DLD1 (cell line): ENCODE data around the gene ACY1.
"Not testable (repeated sequence)": the region's sequence is repeated elsewhere in the genome, so short reads cannot be mapped to it uniquely, and the experiment has no call there.

Experiments
- in situ Hi-C: cut with HindIII; loops from 2 replicates; pipeline ENCODE4 v1.10.0; 2017; ENCODE audit warnings: low sequenced_read_pairs

The ACY1 gene

DNA sequence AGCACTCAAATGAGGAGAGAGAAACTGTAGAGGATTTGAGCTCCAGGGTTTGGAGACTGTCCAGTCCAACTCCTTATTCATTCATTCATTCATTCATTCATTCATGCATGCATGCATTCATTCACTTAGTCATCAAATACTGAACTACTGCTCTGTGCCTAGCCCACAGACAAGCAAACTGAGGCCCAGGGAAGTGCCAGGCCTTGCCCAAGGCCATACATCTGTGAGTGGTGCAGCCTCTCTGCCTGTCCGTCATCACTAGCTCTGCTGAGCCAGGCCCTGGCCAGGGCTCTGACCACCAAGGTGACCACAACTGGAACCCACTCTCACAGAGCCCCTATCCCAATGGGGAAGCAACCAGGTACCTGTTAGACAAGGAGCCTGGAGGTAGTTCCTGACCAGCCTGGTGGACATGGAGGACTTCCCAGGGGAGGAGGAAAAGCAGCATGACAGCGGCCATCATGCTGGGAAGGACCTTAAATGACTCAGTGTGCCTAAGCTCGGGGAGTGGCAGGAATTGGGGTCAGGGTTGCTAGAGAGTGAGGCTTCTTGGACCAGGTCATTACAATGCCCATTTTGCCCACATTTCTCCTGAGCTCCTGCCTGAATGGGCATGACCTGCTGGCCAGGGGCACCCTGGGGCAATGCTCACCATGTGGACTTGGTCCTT, 39.9 kb downstream of the ACY1 start:
- in situ Hi-C loops = no loop called here

- in situ Hi-C loops = no loop called here
Measured at GRCh38 chr3:52023860-52024764, 40.8 kb downstream of the ACY1 start.

DNA sequence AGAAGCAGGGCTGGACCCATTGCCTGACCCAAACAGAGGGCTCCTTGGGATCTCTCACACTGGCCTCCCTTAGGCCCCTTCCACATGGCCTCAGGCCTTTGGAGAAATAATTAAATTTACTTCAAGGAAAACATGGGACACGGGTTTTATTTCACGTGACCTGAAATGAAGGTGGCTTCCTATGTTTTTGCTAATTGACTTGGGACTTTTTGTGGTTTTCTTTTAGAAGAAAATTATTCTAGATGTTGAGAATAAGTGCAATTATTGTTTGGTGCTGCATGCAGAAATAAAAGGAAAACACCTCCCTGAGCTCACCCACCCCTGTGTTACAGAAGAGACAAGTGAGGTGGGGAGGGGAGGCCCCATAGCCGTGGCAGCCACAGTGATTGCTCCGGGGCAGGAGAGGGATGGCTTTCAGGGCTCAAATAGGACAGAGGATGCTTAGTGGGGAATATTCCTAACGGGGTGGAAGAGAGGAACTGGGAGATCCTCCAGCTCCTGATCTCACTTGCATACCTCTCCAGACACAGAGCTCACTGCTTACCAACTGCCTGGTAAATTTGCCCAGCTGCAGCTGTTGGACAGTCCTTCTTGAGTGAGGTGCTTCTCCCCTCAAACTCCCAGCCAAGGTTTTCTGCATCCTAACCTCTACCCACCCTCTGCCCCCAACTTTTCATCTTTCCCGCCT, 41.6 kb downstream of the ACY1 start:
- in situ Hi-C loops = no loop called here

DNA sequence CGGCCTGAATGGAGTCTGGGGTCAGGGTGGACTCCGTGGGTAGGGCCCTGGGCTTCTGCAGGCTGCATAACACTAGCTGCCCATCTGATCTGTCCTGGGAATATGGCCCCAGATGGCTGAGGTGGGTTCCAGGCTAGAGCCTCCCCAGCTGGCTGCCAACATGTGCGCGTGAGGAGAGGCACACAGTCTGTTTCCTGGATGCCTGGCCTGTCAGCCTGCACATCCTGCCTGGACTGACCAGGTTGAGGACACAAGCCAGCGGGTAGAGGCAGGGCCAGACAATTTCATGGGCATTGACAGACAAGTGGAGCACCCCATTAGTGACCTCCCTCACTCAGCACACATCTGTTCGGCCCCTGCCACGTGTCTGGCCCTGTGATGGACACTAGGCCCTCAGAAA, 42.1 kb downstream of the ACY1 start:
- in situ Hi-C loops = no loop called here

DNA sequence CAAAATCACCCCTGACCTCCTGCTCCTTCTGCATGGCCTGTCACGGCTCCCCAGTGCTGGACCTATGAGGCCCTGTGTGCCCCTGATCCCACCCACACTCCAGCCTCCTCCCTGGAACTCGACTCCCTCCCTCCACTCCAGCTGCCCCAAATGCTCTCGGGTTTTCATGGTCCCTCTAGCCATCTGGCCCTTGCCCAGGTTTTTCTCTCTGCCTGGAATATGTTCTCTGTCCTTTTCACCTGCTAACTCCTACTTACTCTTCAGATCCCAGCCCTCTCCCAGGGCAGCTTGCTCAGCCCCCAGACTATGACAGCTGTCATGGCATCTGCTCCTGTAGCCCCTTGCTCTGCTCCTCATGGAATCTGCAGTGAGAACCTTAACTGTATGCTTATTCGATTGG, 42.7 kb downstream of the ACY1 start:
- in situ Hi-C loops = no loop called here

DNA sequence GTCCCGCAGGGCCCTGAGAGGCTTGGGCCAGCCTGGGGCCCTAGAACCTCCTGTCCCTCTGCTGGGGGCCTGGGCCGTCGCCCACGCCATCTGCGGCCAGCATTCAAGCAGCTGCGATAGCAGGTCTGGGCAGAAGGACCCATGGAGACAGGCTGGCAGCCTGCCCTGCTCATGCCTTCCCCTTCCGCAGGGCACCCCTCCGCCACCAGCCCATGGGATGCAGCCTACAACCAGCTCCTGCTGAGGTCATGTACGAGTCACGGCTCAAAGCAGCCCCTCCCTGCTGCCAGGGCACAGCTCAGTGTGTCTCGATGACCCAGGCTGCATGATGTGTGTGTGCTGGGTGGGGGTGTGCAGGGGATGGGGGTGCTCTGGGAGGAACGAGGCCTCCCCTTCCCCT, 45.2 kb downstream of the ACY1 start:
- in situ Hi-C loops = no loop called here

DNA sequence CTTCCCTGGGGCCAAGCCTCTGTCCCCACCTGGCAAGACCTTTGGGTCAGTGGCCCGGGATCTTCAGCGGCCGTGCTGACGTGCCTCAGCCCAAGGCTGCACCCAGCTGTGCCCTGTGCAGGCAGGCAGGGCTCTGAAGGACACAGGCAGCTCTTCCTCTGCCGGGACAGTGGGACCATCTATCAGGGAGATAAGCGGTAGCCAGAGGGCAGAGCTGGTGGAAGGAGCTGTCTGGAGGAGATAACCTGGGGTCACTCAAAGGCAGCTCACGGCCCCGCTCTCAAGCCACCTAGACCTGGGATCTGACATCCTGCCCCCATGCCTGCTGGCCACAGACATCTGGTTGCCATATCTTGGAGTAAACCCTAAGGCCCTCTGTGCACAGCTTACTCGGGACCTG, 45.7 kb downstream of the ACY1 start:
- in situ Hi-C loops = no loop called here

GRCh38 chr3:52029535-52029934, 46.2 kb downstream of the ACY1 start:
- in situ Hi-C loops = no loop called here

DNA sequence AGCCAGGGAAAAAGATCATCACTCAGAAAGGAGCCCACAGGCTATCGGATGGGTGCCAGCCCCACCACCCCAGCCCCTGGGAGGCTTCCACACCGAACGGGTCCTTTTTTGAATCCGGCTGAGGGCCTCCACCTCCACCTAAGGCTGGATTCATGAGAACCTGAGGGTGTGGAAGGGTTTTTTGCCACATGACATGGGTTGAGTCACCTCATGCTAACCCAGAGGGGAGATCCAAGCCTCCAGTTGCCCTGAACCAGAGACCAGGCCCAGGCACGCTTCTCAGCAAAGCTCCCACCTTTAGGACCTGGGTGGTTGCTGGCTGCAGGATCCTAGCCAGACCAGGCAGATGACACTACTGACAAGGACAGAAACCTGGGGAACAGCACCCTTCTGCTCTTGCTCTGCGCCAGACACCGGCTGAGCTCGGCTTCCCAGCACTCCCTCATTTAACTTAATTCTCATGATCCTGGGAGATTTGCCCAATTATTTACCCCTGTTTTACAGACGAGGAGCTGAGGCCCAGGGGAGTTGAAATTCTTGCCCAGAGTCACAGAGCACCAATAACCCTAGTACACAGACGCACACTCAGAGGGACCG, 47.5 kb downstream of the ACY1 start:
- in situ Hi-C loops = no loop called here

- in situ Hi-C loops = no loop called here
Measured at GRCh38 chr3:52031896-52032295, 48.6 kb downstream of the ACY1 start.

DNA sequence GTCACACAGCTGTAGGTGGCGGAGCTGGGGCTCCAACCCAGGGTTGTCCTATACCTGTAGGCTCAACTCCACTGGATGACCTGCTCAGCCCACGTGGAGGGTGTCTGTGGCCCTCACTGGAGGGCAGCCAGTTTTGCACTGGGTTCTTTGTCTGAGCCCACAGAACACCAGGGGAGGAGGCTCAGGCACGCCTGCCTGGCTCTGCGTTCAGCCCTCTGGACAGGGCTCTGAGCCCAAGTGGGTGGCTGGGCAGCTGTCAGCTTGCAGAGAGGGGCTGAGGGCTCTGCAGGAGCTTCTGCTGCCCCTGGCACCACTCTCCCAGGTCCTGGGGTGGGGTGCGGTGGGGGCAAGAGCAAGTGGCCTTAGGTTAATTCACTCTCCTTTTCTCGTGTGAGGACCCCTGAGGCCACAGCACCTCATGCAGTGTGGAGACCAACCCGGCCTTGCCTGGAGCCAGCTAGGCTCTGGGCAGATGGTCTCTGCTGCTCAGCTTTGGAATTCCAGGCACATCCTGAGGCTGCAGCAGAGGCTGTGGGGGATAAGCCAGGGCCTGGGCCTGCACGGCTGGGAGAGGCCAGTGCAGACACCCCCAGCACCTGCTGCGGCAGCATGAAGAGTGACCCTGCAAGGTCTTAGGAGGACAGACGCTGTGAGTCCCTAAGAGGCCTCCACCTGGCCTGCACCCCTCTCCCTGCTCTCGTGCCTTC, 49.5 kb downstream of the ACY1 start:
- in situ Hi-C loops = no loop called here

DNA sequence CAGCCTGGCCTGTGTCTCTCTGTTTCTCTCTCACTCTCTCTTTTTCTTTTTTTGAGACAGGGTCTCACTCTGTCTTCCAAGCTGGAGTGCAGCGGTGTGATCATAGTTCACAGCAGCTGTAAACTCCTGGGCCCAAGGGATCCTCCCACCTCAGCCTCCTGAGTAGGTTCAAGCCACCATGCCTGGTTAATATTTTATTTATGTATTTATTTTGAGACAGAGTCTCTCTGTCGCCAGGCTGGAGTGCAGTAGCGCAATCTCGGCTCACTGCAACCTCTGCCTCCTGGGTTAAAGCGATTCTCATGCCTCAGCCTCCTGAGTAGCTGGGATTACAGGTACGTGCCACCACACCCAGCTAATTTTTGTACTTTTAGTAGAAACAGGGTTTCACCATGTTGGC, 50.4 kb downstream of the ACY1 start:
- in situ Hi-C loops = not testable (repeated sequence)

DNA sequence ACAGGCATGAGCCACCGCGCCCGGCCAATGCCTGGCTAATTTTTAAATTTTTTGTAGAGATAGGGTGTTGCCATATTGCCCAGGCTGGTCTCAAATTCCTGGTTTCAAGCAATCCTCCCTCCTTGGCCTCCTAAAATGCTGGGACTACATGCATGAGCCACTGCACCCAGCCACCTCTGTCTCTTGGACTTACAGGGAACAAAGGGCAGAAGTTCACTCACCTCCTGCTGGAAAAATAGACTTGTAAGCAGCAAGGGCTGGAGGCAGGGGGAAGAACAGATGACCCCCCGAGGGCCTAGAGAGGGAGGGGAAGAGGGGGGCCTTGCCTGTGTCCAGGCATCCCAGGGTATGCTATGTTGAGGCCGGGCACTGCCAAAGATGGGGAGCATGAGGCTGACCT, 50.9 kb downstream of the ACY1 start:
- in situ Hi-C loops = no loop called here

- in situ Hi-C loops = no loop called here
Measured at GRCh38 chr3:52034651-52035050, 51.3 kb downstream of the ACY1 start.

DNA sequence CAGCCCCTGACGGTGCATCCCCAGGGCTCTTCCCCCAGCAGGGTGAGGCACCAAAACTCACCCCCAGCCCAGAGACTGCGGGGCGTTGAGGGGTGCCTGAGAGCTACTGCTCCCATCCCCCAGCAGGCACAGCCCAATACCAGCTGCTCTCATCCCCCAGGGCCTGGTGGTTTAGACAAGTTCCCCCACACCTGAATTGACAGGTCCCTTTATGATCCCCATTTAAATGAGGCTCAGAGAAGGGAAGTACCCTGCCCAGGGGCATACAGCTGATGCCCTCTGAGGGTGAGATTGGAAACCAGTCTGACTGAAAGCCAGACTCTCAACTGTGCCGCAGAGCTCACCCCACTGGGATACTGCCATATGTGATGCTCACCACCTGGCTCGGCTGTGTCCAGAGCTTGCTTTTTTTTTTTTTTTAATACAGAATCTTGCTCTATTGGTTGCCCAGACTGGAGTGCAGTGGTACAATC, 52.9 kb downstream of the ACY1 start:
- in situ Hi-C loops = no loop called here

- in situ Hi-C loops = no loop called here
Measured at GRCh38 chr3:52036829-52037228, 53.5 kb downstream of the ACY1 start.

GRCh38 chr3:52037291-52037690, 54.0 kb downstream of the ACY1 start:
- in situ Hi-C loops = no loop called here

- in situ Hi-C loops = no loop called here
Measured at GRCh38 chr3:52038227-52038626, 54.9 kb downstream of the ACY1 start.
